Stimulated activated CD4-positive, alpha-beta T cell treated with anti-CD3 and anti-CD28 coated beads, Interleukin-4, amount 100 ng/mL, for 1 hour (primary cell): ENCODE results near the gene DMC1.

ENCODE experiments used
- DNase-seq: peaks from one replicate; pipeline ENCODE4 v3.0.0-alpha.2; 2020

DMC1 gene

GRCh38 chr22:38566726-38567504 is 3.1 kb downstream of the DMC1 start:
- no peak for DNase-seq

- no peak for DNase-seq
Observed at GRCh38 chr22:38565441-38565840, 4.5 kb downstream of the DMC1 start.

- no peak for DNase-seq
Observed at GRCh38 chr22:38564669-38565068, 5.3 kb downstream of the DMC1 start.

GRCh38 chr22:38554281-38554680 is 15.7 kb downstream of the DMC1 start:
- no peak for DNase-seq

- no peak for DNase-seq
Observed at GRCh38 chr22:38549101-38549894, 20.7 kb downstream of the DMC1 start.

GRCh38 chr22:38540701-38541100 is 29.3 kb downstream of the DMC1 start:
- DNase-seq = no peak

- no peak for DNase-seq
Observed at GRCh38 chr22:38531251-38531938, 38.6 kb downstream of the DMC1 start.

- no peak for DNase-seq
Observed at GRCh38 chr22:38524429-38524828, 45.6 kb downstream of the DMC1 start.

- no peak for DNase-seq
Observed at GRCh38 chr22:38523479-38523878, 46.5 kb downstream of the DMC1 start.

GRCh38 chr22:38523029-38523428 is 47.0 kb downstream of the DMC1 start:
- DNase-seq = no peak

GRCh38 chr22:38519453-38520250 is 50.3 kb downstream of the DMC1 start:
- DNase-seq = no peak

- DNase-seq = no peak
Observed at GRCh38 chr22:38518620-38519019, 51.4 kb downstream of the DMC1 start.

GRCh38 chr22:38513063-38513462 is 56.9 kb downstream of the DMC1 start:
- DNase-seq = peak; percentile 25

GRCh38 chr22:38510416-38510970 is 59.5 kb downstream of the DMC1 start:
- no peak for DNase-seq

- DNase-seq = peak; percentile 88
Observed at GRCh38 chr22:38506118-38506962, 63.6 kb downstream of the DMC1 start, which contains the start of gene DDX17. DDX17 (minus strand) TSS chr22:38506311.

- DNase-seq = peak; percentile 63
Observed at GRCh38 chr22:38505541-38506117, 64.4 kb downstream of the DMC1 start.

- DNase-seq = peak; percentile 61
Observed at GRCh38 chr22:38504731-38505540, 65.0 kb downstream of the DMC1 start.

- no peak for DNase-seq
Observed at GRCh38 chr22:38503021-38503420, 67.0 kb downstream of the DMC1 start.

GRCh38 chr22:38501797-38502672 is 67.9 kb downstream of the DMC1 start:
- DNase-seq = no peak
